HG03521 (cell line): ENCODE measurements around the gene GPR63.

Source experiments
- ATAC-seq: cut with Tn5 transposase; IDR thresholded peaks from one replicate; pipeline ENCODE4 v1.9.1; 2021; ENCODE audit warnings: mild to moderate bottlenecking, moderate library complexity; ENCODE audit not compliant: unreplicated experiment

GPR63 gene

DNA sequence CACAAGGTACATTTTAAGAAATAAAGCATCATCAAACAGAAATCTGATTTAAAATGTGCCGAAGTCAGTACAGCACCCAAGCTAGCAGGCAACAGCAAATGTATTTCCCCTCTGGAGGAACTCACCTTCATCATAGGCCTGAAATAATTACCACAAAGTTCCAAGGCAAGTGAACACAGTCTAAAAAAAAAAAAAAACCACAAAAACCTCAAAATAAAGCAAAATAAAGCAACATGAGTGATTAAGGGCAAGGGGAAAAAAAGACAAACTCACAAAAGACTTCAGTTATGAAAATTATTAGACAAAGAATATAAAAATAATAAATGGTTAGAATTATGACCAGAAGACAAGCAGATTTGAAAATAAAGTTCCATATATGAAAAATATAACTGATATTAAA is 10.4 kb downstream of the GPR63 start:
- no peak for ATAC-seq

DNA sequence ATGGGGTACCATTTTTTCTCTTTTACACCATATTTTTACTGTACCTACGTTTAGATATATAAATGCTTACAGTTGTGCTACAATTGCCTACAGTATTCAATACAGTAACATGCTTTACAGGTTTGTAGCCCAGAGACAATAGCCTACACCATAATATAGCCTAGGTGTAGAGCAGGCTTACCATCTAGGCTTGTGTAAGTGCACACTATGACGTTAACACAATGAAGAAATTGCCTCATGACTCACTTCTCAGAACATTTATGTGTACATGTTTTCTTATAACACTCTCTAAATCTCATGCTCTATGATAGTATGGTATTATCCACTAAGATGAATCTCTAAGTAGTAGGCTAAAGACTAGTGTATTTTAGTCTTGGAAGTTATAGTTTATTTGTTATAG is 13.5 kb downstream of the GPR63 start:
- no peak for ATAC-seq

DNA sequence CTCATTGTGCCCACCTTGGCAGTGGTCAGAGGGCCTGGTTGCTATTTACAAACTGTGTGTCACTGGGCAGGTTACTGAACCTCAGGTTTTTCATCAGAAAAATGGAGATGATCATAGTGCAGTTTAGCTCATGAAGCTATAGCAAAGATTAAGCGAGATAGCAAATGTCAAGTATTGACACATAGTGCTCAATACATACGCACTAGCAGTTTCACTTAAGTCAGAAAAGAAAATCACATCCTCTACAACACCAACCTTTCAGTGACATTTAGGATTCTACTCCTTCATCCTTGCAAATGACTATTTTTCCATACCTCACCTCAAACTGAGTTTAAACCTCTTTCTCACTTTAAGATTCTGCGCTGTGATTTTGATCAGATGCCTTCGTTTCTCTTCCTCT is 16.2 kb downstream of the GPR63 start:
- ATAC-seq, result no peak

GRCh38 chr6:96816301-96816817 is 20.9 kb downstream of the GPR63 start:
- no peak for ATAC-seq

DNA sequence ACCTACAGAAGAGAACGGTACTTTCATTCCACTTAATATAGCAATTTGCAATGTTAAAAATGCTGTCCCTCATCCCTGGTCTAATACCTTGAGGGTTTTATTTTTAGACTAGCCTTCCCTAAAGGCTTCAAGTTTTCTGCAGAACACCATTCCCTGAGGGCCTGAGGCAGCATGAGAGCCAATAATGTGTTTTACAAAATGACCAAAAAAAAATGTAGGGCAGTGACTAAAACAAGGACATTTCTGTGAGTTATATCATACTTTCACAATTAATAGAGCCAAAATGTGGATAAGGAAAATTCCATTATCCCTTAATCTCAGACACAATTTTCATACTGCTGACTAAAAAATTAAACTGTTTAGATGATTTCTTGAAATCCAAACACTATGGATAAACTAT is 22.7 kb downstream of the GPR63 start:
- ATAC-seq, result no peak

GRCh38 chr6:96812077-96812703 is 25.1 kb downstream of the GPR63 start:
- ATAC-seq, result no peak

- ATAC-seq, result no peak
Measured at GRCh38 chr6:96811670-96812069, 25.6 kb downstream of the GPR63 start.

GRCh38 chr6:96811136-96811535 is 26.1 kb downstream of the GPR63 start:
- no peak for ATAC-seq

- no peak for ATAC-seq
Measured at GRCh38 chr6:96809119-96809518, 28.2 kb downstream of the GPR63 start.

DNA sequence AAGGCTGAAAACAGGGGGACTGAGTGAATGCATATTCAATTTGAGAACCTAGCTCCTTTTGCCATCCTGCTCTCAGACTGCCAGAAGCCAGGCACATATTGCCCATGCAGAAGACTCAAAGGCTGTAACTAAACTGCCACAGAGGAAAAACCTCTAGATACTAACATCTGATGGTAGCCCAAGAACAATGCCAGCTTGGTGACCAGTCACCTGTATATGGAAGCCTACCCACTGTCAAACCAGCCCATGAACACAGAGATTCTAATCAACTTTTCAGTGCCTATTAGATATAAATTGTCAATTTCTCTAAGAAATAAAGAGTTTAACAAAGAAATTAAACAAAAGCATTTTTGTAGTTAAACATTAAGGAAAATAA is 34.2 kb downstream of the GPR63 start:
- ATAC-seq, result no peak

DNA sequence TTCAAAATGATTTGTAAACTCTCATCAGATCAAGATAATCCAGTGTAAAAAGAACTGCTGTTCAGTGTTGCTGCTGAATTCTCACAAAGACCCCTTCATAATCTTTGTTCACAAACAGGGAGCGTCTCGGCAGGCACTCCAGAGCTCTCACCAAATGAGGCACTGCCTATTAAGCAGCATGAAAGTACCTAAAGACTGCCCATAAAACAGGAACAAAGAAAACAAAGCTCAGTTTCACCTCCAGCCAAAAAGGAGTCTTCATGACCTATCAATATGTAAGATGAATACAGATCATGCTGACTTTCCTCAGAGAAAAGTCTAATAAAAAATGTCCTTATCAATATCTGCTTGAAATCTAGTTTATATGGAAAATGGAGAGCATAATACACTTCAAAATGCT is 41.8 kb downstream of the GPR63 start:
- peak; percentile 94 for ATAC-seq

GRCh38 chr6:96794980-96795379 is 42.3 kb downstream of the GPR63 start:
- no peak for ATAC-seq

DNA sequence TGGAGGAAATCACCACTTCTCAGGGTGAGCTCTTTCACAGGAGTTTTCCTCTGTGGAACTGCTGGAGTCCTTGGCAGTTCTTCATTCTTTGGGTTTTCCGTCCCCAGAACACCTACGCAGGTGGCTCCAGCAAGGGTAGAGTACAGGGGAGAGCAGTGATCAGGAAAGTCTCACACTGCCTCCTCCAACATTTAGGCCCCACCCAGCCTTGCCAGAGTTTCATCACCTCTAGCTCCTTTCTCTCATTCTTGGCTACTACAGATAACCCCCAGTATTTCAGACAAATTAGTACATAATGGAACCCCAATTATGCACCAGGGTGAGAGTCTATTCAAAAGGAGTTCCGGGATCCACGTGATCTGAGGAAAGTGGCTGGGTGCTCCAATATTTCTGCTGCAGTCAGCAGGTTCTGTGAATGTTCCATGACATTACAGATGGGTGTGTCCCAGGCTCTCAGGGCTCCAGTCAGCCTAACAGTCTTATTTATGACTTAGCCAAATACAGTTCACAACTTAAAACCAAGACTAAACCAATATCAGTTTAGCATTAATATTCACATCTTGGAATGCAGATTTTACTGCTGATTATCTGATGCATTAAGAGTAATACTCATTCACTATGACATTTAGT is 44.6 kb downstream of the GPR63 start:
- no peak for ATAC-seq

DNA sequence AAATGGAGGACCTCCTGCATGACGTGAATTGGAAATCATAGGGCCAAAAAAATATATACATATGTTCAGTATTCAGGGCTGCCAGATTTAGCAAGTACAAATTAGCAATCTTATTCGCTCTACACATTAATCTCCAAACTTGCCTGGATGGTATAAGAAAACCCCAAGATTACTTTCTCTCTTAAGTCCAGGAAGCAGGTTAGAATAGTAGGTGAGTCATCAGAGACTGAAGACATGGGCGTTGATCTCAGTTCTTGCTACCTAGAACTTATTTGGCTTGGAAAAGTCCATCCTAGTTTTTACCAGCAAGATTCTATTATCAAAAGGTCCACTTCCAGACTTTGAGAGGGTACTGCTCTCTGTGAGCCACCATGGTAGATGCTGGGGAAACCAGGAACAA is 47.4 kb downstream of the GPR63 start:
- no peak for ATAC-seq

DNA sequence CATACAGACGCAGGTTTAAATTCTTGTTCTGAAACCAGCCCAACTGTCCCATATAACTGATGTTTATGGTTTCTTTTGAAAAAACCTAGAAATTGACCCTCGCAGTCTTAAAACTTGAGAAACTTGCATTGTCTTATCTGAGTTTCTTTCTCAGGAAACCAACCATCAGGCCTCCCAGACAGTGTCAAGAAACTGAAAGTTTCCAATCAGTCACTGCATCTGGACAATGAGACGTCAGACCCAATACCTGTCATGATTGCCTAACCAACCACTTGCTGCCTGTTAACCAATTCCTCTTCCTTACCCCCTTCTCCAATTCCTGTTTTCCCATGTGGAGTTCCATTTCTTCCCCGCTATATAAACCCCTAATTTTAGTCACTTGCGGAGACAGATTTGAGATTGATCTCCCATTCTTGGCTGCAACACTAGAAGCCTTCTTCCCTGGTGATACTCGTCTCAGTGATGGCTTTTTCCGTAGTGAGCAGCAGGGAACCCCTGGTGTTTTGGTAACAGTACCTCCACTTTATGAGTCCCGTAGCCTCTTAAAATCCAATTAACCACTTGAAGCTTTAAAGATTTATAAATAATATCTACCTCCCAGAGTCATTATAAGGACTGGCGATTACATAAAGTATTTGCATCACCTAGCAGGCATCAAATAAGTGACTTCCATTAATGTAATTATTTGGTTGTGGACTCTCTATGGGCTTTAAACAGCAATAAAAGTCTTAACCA is 49.3 kb downstream of the GPR63 start:
- ATAC-seq, result no peak

DNA sequence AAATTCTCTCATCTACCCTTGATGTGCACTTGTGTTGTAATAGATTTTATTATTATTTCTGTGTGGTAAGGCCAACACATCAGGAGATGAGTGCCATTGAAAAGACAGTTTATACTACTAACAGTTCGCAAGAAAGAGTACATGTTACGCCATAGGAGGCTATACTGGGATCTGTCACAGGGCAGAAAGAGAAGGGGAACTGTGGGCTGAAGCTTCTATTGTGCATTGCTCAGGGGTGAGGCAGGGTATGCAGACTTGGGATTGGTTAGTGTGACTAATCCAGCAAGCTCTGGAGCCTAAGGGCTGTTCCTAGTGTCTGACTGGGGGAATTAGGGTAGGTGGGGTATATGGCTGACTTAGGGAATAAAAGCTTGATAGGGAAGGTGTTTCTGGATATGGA is 50.9 kb downstream of the GPR63 start:
- no peak for ATAC-seq

DNA sequence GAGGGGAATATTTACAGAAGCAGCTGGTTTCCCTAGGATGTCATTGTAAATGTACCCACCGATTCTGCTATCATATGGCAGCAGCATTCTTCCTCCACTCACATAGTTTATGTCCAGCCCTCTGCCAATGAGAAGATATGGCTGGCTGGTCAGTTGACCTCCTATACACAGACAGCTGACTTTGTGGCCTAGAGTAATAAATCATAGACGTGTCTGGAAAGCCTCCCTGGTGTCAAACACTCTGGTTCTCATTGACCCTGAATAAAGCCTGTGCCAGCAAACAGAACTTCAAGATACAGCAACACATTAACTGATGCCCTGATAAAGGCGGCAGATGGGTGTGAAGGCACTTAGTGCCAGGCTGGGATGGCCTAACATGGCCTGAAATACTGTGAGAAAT is 52.6 kb downstream of the GPR63 start:
- ATAC-seq, result no peak

DNA sequence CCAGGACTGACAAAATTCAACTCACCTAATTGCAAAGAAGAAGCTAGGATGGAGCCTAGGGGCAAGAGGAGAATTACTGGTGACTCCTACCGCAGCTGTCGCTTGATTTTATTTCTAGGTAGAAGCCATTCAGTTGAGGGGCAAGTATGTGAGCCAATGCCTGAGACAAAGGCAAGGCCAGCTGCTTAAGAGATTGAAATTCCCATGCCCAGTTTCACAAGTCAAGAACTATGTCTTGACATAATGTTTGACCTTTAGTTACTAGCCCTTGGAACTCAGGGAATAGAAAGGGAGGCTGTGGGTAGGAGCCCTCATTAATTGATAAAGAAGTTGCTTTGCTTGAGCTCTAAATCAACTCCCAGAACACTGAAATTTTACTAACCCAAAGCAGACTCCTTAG is 54.0 kb downstream of the GPR63 start:
- ATAC-seq, result no peak

GRCh38 chr6:96781557-96781956 is 55.7 kb downstream of the GPR63 start:
- no peak for ATAC-seq

- no peak for ATAC-seq
Measured at GRCh38 chr6:96777113-96777512, 60.2 kb downstream of the GPR63 start.

DNA sequence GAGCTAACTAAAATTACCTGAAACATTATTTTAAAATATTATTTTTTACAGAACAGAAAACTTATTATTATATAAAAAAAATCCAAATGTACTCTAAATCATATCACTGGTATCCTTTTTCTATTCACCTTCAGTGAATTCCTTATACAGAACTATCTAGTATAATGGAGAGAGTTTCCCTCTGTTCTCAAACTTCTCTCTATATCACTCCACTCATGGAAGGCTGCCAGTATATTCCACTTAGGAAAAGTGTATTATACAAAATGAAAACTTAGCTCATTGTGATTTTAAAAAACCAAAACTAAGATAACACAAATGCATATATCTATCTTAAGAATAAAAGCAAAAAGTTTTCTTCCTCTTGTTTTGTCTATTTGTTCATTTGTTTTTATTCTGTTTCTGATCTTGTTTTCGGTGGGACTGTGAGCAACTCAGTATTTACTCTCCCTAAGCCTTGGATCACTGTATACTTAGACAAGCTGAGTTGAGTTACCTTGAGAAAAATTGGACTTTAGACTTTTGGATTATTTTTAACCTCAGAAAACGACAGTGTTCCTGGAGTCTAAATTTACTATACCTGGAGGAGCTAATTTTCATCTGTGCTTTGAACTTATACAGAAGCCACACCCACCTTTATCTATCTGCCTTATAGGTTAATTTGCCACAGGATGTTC is 61.4 kb downstream of the GPR63 start:
- ATAC-seq, result no peak

DNA sequence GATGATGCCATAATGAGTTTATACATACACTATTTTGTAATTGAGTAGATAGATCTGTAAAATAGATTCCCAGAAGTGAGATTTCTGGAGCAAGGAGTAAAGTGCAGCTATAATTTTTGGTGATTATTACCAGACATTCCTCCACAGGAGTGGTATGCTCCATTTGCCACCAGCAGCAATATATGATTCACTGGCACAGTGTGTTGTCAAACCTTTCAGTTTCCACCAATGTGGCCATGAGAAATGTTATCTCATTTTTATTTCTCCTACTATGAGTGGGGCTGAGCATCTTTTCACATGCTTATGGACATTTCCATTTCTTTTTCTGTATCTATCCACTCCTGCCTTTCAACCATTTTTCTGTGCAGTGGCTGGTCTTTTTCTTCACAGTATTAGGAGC is 70.5 kb downstream of the GPR63 start:
- no peak for ATAC-seq
